Neural cell (in vitro differentiated cells): ENCODE data around the gene TAGLN. TPM values are rescaled to one million over a fixed set of nuclear protein-coding genes. Genes with fewer than 3 reads are reported as not detected.

Experiments used
- H2AFZ ChIP-seq: fragments of 200-600, 300-800 bp; sonication (generic), shearing (Covaris generic); 2 replicates; pipeline ENCODE4 v1.6.0; 2014; ENCODE audit warnings: low read depth, mild to moderate bottlenecking, antibody characterized with exemption, low read length, moderate library complexity
- H3F3A ChIP-seq: fragments of 200-600 bp; shearing (Covaris generic); 2 replicates; pipeline ENCODE4 v1.6.1; 2016; ENCODE audit warnings: mild to moderate bottlenecking, moderate library complexity, mixed read lengths, antibody characterized with exemption, low read length; ENCODE audit not compliant: insufficient read depth, poor library complexity, severe bottlenecking
- H3K27ac ChIP-seq: fragments of 200-600, 300-800 bp; sonication (generic), shearing (Covaris generic); 2 replicates; pipeline ENCODE4 v1.5.1; 2014; ENCODE audit warnings: mild to moderate bottlenecking, low read length, moderate library complexity
- H3K27me3 ChIP-seq: fragments of 300-800, 200-600 bp; sonication (generic), shearing (Covaris generic); 2 replicates; pipeline ENCODE4 v1.6.0; 2014; ENCODE audit warnings: mild to moderate bottlenecking, low read depth, low read length, moderate library complexity; ENCODE audit not compliant: insufficient read depth
- H3K36me3 ChIP-seq: fragments of 300-800, 200-600 bp; sonication (generic), shearing (Covaris generic); 2 replicates; pipeline ENCODE4 v1.5.1; 2014; ENCODE audit warnings: mild to moderate bottlenecking, antibody characterized with exemption, low read length, moderate library complexity; ENCODE audit not compliant: insufficient read depth
- H3K4me2 ChIP-seq: fragments of 300-800, 200-600 bp; sonication (generic), shearing (Covaris generic); 2 replicates; pipeline ENCODE4 v1.6.0; 2014; ENCODE audit warnings: mild to moderate bottlenecking, low read length
- H3K4me3 ChIP-seq: fragments of 300-800, 200-600 bp; sonication (generic), shearing (Covaris generic); 2 replicates; pipeline ENCODE4 v1.5.1; 2014; ENCODE audit warnings: mild to moderate bottlenecking, low read length, moderate library complexity
- H3K79me2 ChIP-seq: fragments of 200-600 bp; shearing (Covaris generic); replicated peaks from 2 replicates; pipeline ENCODE4 v1.6.0; 2014; ENCODE audit warnings: mild to moderate bottlenecking, low read length, moderate library complexity; ENCODE audit not compliant: insufficient read depth
- H3K9ac ChIP-seq: fragments of 300-800, 200-600 bp; sonication (generic), shearing (Covaris generic); 2 replicates; pipeline ENCODE4 v1.6.1; 2016; ENCODE audit warnings: mild to moderate bottlenecking, low read length, mixed read lengths
- H3K9me2 ChIP-seq: fragments of 200-600 bp; shearing (Covaris generic); 2 replicates; pipeline ENCODE4 v1.6.1; 2016; ENCODE audit warnings: mild to moderate bottlenecking, low read length, mixed read lengths; ENCODE audit not compliant: insufficient read depth
- H3K9me3 ChIP-seq: fragments of 200-600, 300-800 bp; sonication (generic), shearing (Covaris generic); 2 replicates; pipeline ENCODE4 v1.6.1; 2016; ENCODE audit warnings: mild to moderate bottlenecking, mixed run types, low read length, moderate library complexity, mixed read lengths
- H4K20me1 ChIP-seq: fragments of 200-600 bp; shearing (Covaris generic); 2 replicates; pipeline ENCODE4 v1.6.1; 2016; ENCODE audit warnings: mild to moderate bottlenecking, mixed run types; ENCODE audit not compliant: insufficient read depth
- CTCF ChIP-seq: fragments of 450-650 bp; IDR thresholded peaks from 2 replicates; pipeline ENCODE4 v1.5.1; 2014; ENCODE audit warnings: antibody characterized with exemption, mild to moderate bottlenecking, moderate library complexity; ENCODE audit not compliant: poor library complexity, severe bottlenecking
- EP300 ChIP-seq: fragments of 450-650 bp; conservative IDR thresholded peaks from 2 replicates; pipeline ENCODE4 v1.6.1; 2014; ENCODE audit warnings: antibody characterized with exemption, mild to moderate bottlenecking, moderate library complexity; ENCODE audit not compliant: poor library complexity, severe bottlenecking
- EZH2 ChIP-seq: fragments of 200-600, 300-800 bp; shearing (Covaris generic), sonication (generic); IDR thresholded peaks from 2 replicates; pipeline ENCODE4 v1.6.1; 2014; ENCODE audit warnings: antibody characterized with exemption, low read length, borderline replicate concordance, mild to moderate bottlenecking; ENCODE audit not compliant: insufficient read depth, poor library complexity, severe bottlenecking
- MXI1 ChIP-seq: fragments of 450-650 bp; conservative IDR thresholded peaks from 2 replicates; pipeline ENCODE4 v1.6.1; 2014; ENCODE audit warnings: antibody characterized with exemption, mild to moderate bottlenecking; ENCODE audit not compliant: poor library complexity, severe bottlenecking
- POLR2AphosphoS5 ChIP-seq: IDR thresholded peaks from 2 replicates; pipeline ENCODE4 v1.6.1; 2012
- RAD21 ChIP-seq: fragments of 450-650 bp; conservative IDR thresholded peaks from 2 replicates; pipeline ENCODE4 v1.6.1; 2014; ENCODE audit warnings: antibody characterized with exemption, mild to moderate bottlenecking, moderate library complexity
- REST ChIP-seq: IDR thresholded peaks from 2 replicates; pipeline ENCODE4 v1.6.1; 2012; ENCODE audit warnings: borderline replicate concordance
- SMC3 ChIP-seq: fragments of 450-650 bp; conservative IDR thresholded peaks from 2 replicates; pipeline ENCODE4 v1.6.1; 2014; ENCODE audit warnings: antibody characterized with exemption, mild to moderate bottlenecking, moderate library complexity; ENCODE audit not compliant: poor library complexity
- TAF1 ChIP-seq: IDR thresholded peaks from 2 replicates; pipeline ENCODE4 v1.6.1; 2012; ENCODE audit warnings: low read depth
- polyA plus RNA-seq: library from polyadenylated mRNA; depleted of rRNA; stranded (reverse); fragments of >200 nt; gene quantifications from 2 replicates; pipeline ENCODE4 v1.2.3, GENCODE V29; 2014

Gene TAGLN
- polyA plus RNA-seq, 1 donor from 2014 or later = 15.7 TPM

GRCh38 chr11:117175104-117175503 is 24.1 kb upstream of the TAGLN start:
- H3K9me2 ChIP-seq = no peaks in the 10 kb centered on the region
- no peaks in the 10 kb centered on the region for H4K20me1 ChIP-seq
- H2AFZ ChIP-seq = no peak overlapping the region
- no peaks in the 10 kb centered on the region for H3K27me3 ChIP-seq
- no peaks in the 10 kb centered on the region for H3K36me3 ChIP-seq
- H3F3A ChIP-seq = no peaks in the 10 kb centered on the region
- no peaks in the 10 kb centered on the region for H3K79me2 ChIP-seq
- TF ChIP-seq REST (no peak), EP300 (no peak), MXI1 (no peak), EZH2 (no peak), POLR2AphosphoS5 (no peak), SMC3 (no peak), TAF1 (no peak), RAD21 (no peak), CTCF (no peak)
- H3K9me3 ChIP-seq = no peaks in the 10 kb centered on the region
- no peak overlapping the region for H3K4me3 ChIP-seq
- no peak overlapping the region for H3K27ac ChIP-seq
- no peak overlapping the region for H3K9ac ChIP-seq
- H3K4me2 ChIP-seq = no peak overlapping the region

GRCh38 chr11:117175781-117176180 is 23.4 kb upstream of the TAGLN start:
- Histone ChIP-seq H3K9ac (no peak overlapping the region), H3K9me3 (no peaks in the 10 kb centered on the region), H3K4me2 (no peak overlapping the region), H3K27me3 (no peaks in the 10 kb centered on the region), H4K20me1 (no peaks in the 10 kb centered on the region), H3K36me3 (no peaks in the 10 kb centered on the region), H3K9me2 (no peaks in the 10 kb centered on the region), H2AFZ (no peak overlapping the region), H3K27ac (no peak overlapping the region), H3K4me3 (no peak overlapping the region), H3F3A (no peaks in the 10 kb centered on the region), H3K79me2 (no peaks in the 10 kb centered on the region)
- no peak for TF ChIP-seq SMC3
- no peak for TF ChIP-seq RAD21
- no peak for TF ChIP-seq POLR2AphosphoS5

- no peaks in the 10 kb centered on the region for H3K9me3 ChIP-seq
- no peaks in the 10 kb centered on the region for H3F3A ChIP-seq
- no peaks in the 10 kb centered on the region for H3K79me2 ChIP-seq
- no peak overlapping the region for H2AFZ ChIP-seq
- no peaks in the 10 kb centered on the region for H3K27me3 ChIP-seq
- H3K9me2 ChIP-seq = no peaks in the 10 kb centered on the region
- TF ChIP-seq MXI1 = no peak
- TF ChIP-seq SMC3 = no peak
- no peak for TF ChIP-seq RAD21
- no peak for TF ChIP-seq CTCF
- no peak for TF ChIP-seq EZH2
- TF ChIP-seq EP300 = no peak
- no peak for TF ChIP-seq TAF1
- TF ChIP-seq POLR2AphosphoS5 = no peak
- TF ChIP-seq REST = no peak
- no peak overlapping the region for H3K9ac ChIP-seq
- H3K27ac ChIP-seq = no peak overlapping the region
- no peak overlapping the region for H3K4me3 ChIP-seq
- H3K4me2 ChIP-seq = no peak overlapping the region
- no peaks in the 10 kb centered on the region for H4K20me1 ChIP-seq
- no peaks in the 10 kb centered on the region for H3K36me3 ChIP-seq
These were observed 23.0 kb upstream of the TAGLN start for GRCh38 chr11:117176186-117176585.
